GM12878 (cell line): ENCODE measurements around the gene ZNF511. TPM values are rescaled to one million over a fixed set of nuclear protein-coding genes. Genes with fewer than 3 reads are reported as not detected.
A peak's percentile ranks its signal among the peaks of the same experiment; 100 is the strongest.

ENCODE experiments used
- CHD2 ChIP-seq: IDR thresholded peaks from 2 replicates; pipeline ENCODE4 v1.6.1; 2011; ENCODE audit warnings: low read depth, low read length, improper control_type of control experiment, borderline replicate concordance
- CHD4 ChIP-seq: fragments of 200-600 bp; sonication (generic); IDR thresholded peaks from 2 replicates; pipeline ENCODE4 v1.6.1; 2016; ENCODE audit warnings: mild to moderate bottlenecking
- CREB1 ChIP-seq: IDR thresholded peaks from 2 replicates; pipeline ENCODE4 v1.6.1; 2012; ENCODE audit warnings: low read depth, mild to moderate bottlenecking, inconsistent platforms
- CREM ChIP-seq: IDR thresholded peaks from 2 replicates; pipeline ENCODE4 v1.6.1; 2014; ENCODE audit warnings: antibody characterized with exemption, low read depth
- IKZF2 ChIP-seq, 2 experiments: fragments of 450-650 bp; IDR thresholded peaks; 2 replicates each; pipeline ENCODE4 v1.6.1; 2017; ENCODE audit warnings: mild to moderate bottlenecking in 2 of 2, moderate library complexity in 2 of 2
- MXI1 ChIP-seq: fragments of 150-350 bp; IDR thresholded peaks from 2 replicates; pipeline ENCODE4 v1.6.1; 2011; ENCODE audit warnings: low read depth, mild to moderate bottlenecking, inconsistent platforms, low read length, improper control_type of control experiment
- NR2F1 ChIP-seq: fragments of 450-650 bp; conservative IDR thresholded peaks from 2 replicates; pipeline ENCODE4 v1.6.1; 2017; ENCODE audit warnings: mild to moderate bottlenecking
- PKNOX1 ChIP-seq: fragments of 450-650 bp; IDR thresholded peaks from 2 replicates; pipeline ENCODE4 v1.6.1; 2016; ENCODE audit warnings: mild to moderate bottlenecking
- SMAD5 ChIP-seq: IDR thresholded peaks from 2 replicates; pipeline ENCODE4 v1.6.1; 2016; ENCODE audit warnings: antibody characterized with exemption, low read depth
- SMARCA5 ChIP-seq: fragments of 450-650 bp; IDR thresholded peaks from 2 replicates; pipeline ENCODE4 v1.6.1; 2017; ENCODE audit warnings: mild to moderate bottlenecking
- TARDBP ChIP-seq: IDR thresholded peaks from 2 replicates; pipeline ENCODE4 v1.6.1; 2016; ENCODE audit warnings: borderline replicate concordance
- USF2 ChIP-seq: IDR thresholded peaks from 2 replicates; pipeline ENCODE4 v1.6.1; 2011; ENCODE audit warnings: low read depth, low read length, improper control_type of control experiment, borderline replicate concordance
- ZNF384 ChIP-seq: IDR thresholded peaks from 2 replicates; pipeline ENCODE4 v1.6.1; 2012; ENCODE audit warnings: low read depth, mild to moderate bottlenecking, low read length, improper control_type of control experiment, borderline replicate concordance
- ZZZ3 ChIP-seq: IDR thresholded peaks from 2 replicates; pipeline ENCODE4 v1.6.1; 2011; ENCODE audit warnings: low read depth; ENCODE audit not compliant: control insufficient read depth, insufficient read length
- polyA plus RNA-seq, 11 experiments: library from polyadenylated mRNA; depleted of rRNA in 4 of 11; unstranded in 6 of 11; stranded (reverse) in 5 of 11; fragments of >200 nt; fragmentation: Nextera tagmentation in 4 of 11; fragmentation: Illumina TruSeq in 1 of 11; extraction: Ambion mirVana in 4 of 11; extraction: Trizol in 1 of 11; gene quantifications; 1 replicate in 1 of 11; 2 replicates in 10 of 11; pipeline versions ENCODE4 v1.2.1 to v1.2.3, GENCODE V29; 2011 to 2016; ENCODE audit warnings: inconsistent platforms in 2 of 11, missing spikeins in 2 of 11, low read depth in 1 of 11
- total RNA-seq, 4 experiments: library from RNA; depleted of rRNA in 3 of 4; stranded (reverse); fragments of >200 nt in 3 of 4; fragmentation: Illumina TruSeq in 1 of 4; extraction: Trizol in 1 of 4; gene quantifications; 2 replicates each; pipeline versions ENCODE4 v1.2.1 to v1.2.3, GENCODE V29; 2013 to 2021
- TF ChIP-seq, protein P1 (sequence below): IDR thresholded peaks from 2 replicates; pipeline ENCODE4 v1.6.1; 2012; ENCODE audit warnings: low read depth, low read length, improper control_type of control experiment
- TF ChIP-seq, protein P2 (sequence below): IDR thresholded peaks from 2 replicates; pipeline ENCODE4 v1.6.1; 2012; ENCODE audit warnings: improper control_type of control experiment, low read depth, low read length; ENCODE audit not compliant: insufficient replicate concordance
- TF ChIP-seq, protein P3 (sequence below): fragments of 150-350 bp; IDR thresholded peaks from 2 replicates; pipeline ENCODE4 v1.6.1; 2016; ENCODE audit warnings: low read depth, low read length
- TF ChIP-seq, protein P4 (sequence below): fragments of 450-650 bp; IDR thresholded peaks from 2 replicates; pipeline ENCODE4 v1.6.1; 2017; ENCODE audit warnings: borderline replicate concordance

Gene ZNF511
- total and polyA plus RNA-seq, 10 of the 15 experiments (the other 5 are each of a cell fraction or from before 2014, with no cell fraction given), result 0.58 to 110 (median 32.0) TPM

DNA sequence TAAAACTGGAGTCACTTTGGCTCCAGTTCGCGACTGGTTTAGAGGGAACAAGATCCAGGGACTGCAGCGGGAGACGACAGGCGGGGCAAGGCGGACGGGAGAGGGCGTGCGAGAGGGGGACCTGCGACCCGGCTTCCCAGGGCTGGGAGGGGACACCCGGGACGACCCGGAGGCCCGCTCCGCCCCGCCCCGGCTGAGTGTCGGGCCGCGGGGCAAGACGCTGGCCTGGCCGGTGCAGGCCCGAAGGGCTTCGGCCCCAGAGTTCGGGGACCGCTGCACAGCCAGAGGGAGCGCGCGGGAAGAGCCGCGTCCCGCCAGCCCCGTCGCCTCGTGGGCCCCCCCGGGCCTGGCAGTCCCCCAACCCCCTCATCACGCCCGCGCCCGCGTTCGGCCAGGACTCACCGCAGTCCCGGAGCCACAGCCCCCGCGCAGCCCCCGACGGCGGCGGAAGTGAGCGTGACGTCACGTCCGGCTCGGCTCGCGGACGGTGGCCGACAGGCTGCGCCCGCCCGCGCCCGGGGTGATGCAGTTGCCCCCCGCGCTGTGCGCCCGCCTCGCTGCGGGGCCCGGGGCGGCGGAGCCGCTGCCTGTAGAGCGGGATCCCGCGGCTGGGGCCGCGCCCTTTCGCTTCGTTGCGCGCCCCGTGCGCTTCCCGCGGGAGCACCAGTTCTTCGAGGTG lies at the start of gene ZNF511, which contains the start of gene TUBGCP2 (continued):
- TF ChIP-seq ZNF384, result no peak
- TF ChIP-seq, protein P1, sequence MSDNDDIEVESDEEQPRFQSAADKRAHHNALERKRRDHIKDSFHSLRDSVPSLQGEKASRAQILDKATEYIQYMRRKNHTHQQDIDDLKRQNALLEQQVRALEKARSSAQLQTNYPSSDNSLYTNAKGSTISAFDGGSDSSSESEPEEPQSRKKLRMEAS, result peak; percentile 45; the same call in 1 of the 2 replicates
- no peak for TF ChIP-seq ZZZ3
- TF ChIP-seq CHD4, result no peak
- peak; percentile 81 for TF ChIP-seq NR2F1
- TF ChIP-seq, protein P2, sequence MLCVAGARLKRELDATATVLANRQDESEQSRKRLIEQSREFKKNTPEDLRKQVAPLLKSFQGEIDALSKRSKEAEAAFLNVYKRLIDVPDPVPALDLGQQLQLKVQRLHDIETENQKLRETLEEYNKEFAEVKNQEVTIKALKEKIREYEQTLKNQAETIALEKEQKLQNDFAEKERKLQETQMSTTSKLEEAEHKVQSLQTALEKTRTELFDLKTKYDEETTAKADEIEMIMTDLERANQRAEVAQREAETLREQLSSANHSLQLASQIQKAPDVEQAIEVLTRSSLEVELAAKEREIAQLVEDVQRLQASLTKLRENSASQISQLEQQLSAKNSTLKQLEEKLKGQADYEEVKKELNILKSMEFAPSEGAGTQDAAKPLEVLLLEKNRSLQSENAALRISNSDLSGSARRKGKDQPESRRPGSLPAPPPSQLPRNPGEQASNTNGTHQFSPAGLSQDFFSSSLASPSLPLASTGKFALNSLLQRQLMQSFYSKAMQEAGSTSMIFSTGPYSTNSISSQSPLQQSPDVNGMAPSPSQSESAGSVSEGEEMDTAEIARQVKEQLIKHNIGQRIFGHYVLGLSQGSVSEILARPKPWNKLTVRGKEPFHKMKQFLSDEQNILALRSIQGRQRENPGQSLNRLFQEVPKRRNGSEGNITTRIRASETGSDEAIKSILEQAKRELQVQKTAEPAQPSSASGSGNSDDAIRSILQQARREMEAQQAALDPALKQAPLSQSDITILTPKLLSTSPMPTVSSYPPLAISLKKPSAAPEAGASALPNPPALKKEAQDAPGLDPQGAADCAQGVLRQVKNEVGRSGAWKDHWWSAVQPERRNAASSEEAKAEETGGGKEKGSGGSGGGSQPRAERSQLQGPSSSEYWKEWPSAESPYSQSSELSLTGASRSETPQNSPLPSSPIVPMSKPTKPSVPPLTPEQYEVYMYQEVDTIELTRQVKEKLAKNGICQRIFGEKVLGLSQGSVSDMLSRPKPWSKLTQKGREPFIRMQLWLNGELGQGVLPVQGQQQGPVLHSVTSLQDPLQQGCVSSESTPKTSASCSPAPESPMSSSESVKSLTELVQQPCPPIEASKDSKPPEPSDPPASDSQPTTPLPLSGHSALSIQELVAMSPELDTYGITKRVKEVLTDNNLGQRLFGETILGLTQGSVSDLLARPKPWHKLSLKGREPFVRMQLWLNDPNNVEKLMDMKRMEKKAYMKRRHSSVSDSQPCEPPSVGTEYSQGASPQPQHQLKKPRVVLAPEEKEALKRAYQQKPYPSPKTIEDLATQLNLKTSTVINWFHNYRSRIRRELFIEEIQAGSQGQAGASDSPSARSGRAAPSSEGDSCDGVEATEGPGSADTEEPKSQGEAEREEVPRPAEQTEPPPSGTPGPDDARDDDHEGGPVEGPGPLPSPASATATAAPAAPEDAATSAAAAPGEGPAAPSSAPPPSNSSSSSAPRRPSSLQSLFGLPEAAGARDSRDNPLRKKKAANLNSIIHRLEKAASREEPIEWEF, result no peak
- TF ChIP-seq MXI1, result no peak; the same call in none of the 2 replicates
- TF ChIP-seq, protein P3, sequence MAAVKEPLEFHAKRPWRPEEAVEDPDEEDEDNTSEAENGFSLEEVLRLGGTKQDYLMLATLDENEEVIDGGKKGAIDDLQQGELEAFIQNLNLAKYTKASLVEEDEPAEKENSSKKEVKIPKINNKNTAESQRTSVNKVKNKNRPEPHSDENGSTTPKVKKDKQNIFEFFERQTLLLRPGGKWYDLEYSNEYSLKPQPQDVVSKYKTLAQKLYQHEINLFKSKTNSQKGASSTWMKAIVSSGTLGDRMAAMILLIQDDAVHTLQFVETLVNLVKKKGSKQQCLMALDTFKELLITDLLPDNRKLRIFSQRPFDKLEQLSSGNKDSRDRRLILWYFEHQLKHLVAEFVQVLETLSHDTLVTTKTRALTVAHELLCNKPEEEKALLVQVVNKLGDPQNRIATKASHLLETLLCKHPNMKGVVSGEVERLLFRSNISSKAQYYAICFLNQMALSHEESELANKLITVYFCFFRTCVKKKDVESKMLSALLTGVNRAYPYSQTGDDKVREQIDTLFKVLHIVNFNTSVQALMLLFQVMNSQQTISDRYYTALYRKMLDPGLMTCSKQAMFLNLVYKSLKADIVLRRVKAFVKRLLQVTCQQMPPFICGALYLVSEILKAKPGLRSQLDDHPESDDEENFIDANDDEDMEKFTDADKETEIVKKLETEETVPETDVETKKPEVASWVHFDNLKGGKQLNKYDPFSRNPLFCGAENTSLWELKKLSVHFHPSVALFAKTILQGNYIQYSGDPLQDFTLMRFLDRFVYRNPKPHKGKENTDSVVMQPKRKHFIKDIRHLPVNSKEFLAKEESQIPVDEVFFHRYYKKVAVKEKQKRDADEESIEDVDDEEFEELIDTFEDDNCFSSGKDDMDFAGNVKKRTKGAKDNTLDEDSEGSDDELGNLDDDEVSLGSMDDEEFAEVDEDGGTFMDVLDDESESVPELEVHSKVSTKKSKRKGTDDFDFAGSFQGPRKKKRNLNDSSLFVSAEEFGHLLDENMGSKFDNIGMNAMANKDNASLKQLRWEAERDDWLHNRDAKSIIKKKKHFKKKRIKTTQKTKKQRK, result no peak
- peak; percentile 86 for TF ChIP-seq SMARCA5
- no peak for TF ChIP-seq TARDBP
- no peak for TF ChIP-seq SMAD5
- TF ChIP-seq, protein P4, sequence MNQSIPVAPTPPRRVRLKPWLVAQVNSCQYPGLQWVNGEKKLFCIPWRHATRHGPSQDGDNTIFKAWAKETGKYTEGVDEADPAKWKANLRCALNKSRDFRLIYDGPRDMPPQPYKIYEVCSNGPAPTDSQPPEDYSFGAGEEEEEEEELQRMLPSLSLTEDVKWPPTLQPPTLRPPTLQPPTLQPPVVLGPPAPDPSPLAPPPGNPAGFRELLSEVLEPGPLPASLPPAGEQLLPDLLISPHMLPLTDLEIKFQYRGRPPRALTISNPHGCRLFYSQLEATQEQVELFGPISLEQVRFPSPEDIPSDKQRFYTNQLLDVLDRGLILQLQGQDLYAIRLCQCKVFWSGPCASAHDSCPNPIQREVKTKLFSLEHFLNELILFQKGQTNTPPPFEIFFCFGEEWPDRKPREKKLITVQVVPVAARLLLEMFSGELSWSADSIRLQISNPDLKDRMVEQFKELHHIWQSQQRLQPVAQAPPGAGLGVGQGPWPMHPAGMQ, result no peak
- no peak for TF ChIP-seq PKNOX1
- peak; percentile 85 for TF ChIP-seq CREB1
- peak; percentile 91 for TF ChIP-seq CREM
- no peak for TF ChIP-seq IKZF2 (IDR thresholded peaks at IDR 0.05)
- no peak for TF ChIP-seq CHD2
- no peak for TF ChIP-seq USF2
